Measurements from ENCODE around the gene PNPLA1.

PNPLA1 gene

DNA sequence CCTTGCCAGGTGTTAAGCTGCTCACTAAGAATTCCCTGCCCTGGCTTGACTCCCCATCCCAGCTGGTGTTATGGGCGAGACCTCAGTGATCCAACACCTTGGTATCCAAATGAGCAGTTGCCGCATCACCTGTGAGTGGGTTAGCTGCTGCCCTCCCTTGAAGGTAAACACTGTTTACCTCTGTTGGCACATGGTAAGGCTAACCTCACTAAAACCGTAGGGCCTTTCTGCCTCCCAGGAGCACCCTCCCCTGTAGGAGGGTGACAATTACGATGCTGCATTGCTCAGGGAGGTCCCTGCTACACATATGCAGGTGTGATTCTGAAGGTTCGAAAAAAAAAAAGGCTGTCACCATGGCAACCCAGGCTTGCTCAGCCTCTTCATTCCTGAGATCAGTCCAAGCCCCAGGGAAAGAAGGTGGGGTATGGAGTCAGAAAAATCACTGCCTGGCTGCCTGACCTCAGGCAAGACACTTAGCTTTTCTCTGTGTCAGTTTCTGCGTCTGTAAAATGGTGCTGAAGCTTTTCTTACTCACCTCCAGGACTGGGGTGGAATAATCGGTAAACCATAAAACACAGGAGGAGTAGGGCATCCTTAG, 19.5 kb downstream of the PNPLA1 start:
- peak overlapping the region; percentile 91 for H3K27ac ChIP-seq
- H3K4me1 ChIP-seq (ENCODE audit: control insufficient read depth in 1 of 2, insufficient read depth in 1 of 2, low read depth in 1 of 2, low read length in 1 of 2), result peaks cover 48 to 49% of the 10 kb centered on the region in 2 experiments
- TF ChIP-seq, protein P1, sequence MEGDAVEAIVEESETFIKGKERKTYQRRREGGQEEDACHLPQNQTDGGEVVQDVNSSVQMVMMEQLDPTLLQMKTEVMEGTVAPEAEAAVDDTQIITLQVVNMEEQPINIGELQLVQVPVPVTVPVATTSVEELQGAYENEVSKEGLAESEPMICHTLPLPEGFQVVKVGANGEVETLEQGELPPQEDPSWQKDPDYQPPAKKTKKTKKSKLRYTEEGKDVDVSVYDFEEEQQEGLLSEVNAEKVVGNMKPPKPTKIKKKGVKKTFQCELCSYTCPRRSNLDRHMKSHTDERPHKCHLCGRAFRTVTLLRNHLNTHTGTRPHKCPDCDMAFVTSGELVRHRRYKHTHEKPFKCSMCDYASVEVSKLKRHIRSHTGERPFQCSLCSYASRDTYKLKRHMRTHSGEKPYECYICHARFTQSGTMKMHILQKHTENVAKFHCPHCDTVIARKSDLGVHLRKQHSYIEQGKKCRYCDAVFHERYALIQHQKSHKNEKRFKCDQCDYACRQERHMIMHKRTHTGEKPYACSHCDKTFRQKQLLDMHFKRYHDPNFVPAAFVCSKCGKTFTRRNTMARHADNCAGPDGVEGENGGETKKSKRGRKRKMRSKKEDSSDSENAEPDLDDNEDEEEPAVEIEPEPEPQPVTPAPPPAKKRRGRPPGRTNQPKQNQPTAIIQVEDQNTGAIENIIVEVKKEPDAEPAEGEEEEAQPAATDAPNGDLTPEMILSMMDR (IDR thresholded peaks at IDR 0.05), result no peak

GRCh38 chr6:36290668-36291620, 21.1 kb downstream of the PNPLA1 start:
- Histone ChIP-seq H3K27ac (peak overlapping the region; percentile 91), H3K4me3 (ENCODE audit: low read depth in 1 of 2, low read length in 1 of 2) (peak overlapping the region; percentile 64 to 67), H3K36me3 (peaks cover 22% of the 10 kb centered on the region), H3K27me3 (peaks cover 15% of the 10 kb centered on the region), H3K4me1 (ENCODE audit: control insufficient read depth in 1 of 2, insufficient read depth in 1 of 2, low read depth in 1 of 2, low read length in 1 of 2) (peaks cover 55 to 58% of the 10 kb centered on the region in 2 experiments), H3K9me3 (no peaks in the 10 kb centered on the region)
- TF ChIP-seq, protein P1 (IDR thresholded peaks at IDR 0.05), result no peak

More for the DNA sequence above, 19.5 kb downstream of the PNPLA1 start:
- Histone ChIP-seq H3K9me3 (no peaks in the 10 kb centered on the region), H3K27me3 (peaks cover 31% of the 10 kb centered on the region), H3K36me3 (peaks cover 7% of the 10 kb centered on the region), H3K4me3 (ENCODE audit: low read depth in 1 of 2, low read length in 1 of 2) (no peak overlapping the region)

GRCh38 chr6:36292170-36292569, 22.3 kb downstream of the PNPLA1 start:
- TF ChIP-seq, protein P1 (IDR thresholded peaks at IDR 0.05), result no peak
- H3K9me3 ChIP-seq, result no peaks in the 10 kb centered on the region
- H3K4me3 ChIP-seq (ENCODE audit: low read depth in 1 of 2, low read length in 1 of 2), result peak overlapping the region; percentile 64 to 67
- H3K27ac ChIP-seq, result peak overlapping the region; percentile 91
- H3K4me1 ChIP-seq (ENCODE audit: control insufficient read depth in 1 of 2, insufficient read depth in 1 of 2, low read depth in 1 of 2, low read length in 1 of 2), result peaks cover 67 to 70% of the 10 kb centered on the region in 2 experiments
- H3K27me3 ChIP-seq, result peaks cover 3% of the 10 kb centered on the region
- H3K36me3 ChIP-seq, result peaks cover 31% of the 10 kb centered on the region

DNA sequence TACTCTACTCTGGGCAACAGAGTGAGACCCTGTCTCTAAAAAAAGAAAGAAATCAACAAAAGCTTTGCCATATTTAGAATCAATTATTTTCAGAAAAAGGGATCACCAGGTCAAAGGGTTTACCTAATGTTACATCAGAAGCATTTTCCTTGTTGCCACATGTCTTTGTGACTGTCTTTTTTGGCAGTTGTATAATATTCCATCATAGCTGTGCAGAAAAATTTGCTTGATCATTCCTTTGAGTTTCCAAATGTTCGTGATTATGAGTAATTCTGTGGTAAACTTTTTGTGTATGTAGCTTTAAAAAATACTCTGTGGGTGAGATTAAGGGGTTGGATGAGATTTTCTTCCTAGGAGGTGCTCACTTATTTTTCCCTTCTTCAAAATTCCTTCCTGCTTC, 26.4 kb downstream of the PNPLA1 start:
- no peaks in the 10 kb centered on the region for H3K27me3 ChIP-seq
- TF ChIP-seq, protein P1 (IDR thresholded peaks at IDR 0.05), result no peak

DNA sequence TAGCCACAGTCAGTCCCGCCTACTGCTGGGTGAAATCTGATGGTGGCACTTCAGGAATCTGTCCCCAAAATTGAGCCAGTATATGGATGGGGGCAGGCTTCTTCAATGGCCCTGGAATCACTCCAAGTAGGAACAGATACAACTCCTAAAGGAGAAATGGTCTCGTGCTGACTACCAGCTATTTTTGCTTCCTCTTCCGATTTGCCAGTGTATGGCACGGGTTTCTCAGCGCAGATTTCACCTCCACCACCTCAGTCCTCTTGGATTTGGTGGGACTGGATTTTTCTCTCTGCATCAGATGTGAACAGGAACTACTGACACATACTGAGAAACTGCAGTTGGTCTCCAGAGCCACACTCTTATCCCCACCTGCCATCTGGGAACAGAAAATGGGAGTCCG, 27.2 kb downstream of the PNPLA1 start:
- TF ChIP-seq, protein P1 (IDR thresholded peaks at IDR 0.05), result no peak
- H3K27ac ChIP-seq, result peak overlapping the region; percentile 51
- H3K4me3 ChIP-seq (ENCODE audit: low read depth in 1 of 2, low read length in 1 of 2), result no peak overlapping the region
- peaks cover 60% of the 10 kb centered on the region for H3K36me3 ChIP-seq
- no peaks in the 10 kb centered on the region for H3K9me3 ChIP-seq
- no peaks in the 10 kb centered on the region for H3K27me3 ChIP-seq
- peaks cover 64 to 75% of the 10 kb centered on the region in 2 experiments for H3K4me1 ChIP-seq (ENCODE audit: control insufficient read depth in 1 of 2, insufficient read depth in 1 of 2, low read depth in 1 of 2, low read length in 1 of 2)

More for the DNA sequence above, 26.4 kb downstream of the PNPLA1 start:
- Histone ChIP-seq H3K4me3 (ENCODE audit: low read depth in 1 of 2, low read length in 1 of 2) (peak overlapping the region in 1 of 2 experiments; percentile 12), H3K36me3 (peaks cover 52% of the 10 kb centered on the region), H3K9me3 (no peaks in the 10 kb centered on the region), H3K27ac (peak overlapping the region; percentile 51), H3K4me1 (ENCODE audit: control insufficient read depth in 1 of 2, insufficient read depth in 1 of 2, low read depth in 1 of 2, low read length in 1 of 2) (peaks cover 68 to 75% of the 10 kb centered on the region in 2 experiments)
